GM18870 (cell line): ENCODE results near the gene ACVR2B.
"Not testable (repeated sequence)": the region's sequence is repeated elsewhere in the genome, so short reads cannot be mapped to it uniquely, and the experiment has no call there.

Experiments used
- ATAC-seq: cut with Tn5 transposase; IDR thresholded peaks from one replicate; pipeline ENCODE4 v1.9.1; 2021; ENCODE audit warnings: moderate library complexity; ENCODE audit not compliant: unreplicated experiment

Gene ACVR2B

DNA sequence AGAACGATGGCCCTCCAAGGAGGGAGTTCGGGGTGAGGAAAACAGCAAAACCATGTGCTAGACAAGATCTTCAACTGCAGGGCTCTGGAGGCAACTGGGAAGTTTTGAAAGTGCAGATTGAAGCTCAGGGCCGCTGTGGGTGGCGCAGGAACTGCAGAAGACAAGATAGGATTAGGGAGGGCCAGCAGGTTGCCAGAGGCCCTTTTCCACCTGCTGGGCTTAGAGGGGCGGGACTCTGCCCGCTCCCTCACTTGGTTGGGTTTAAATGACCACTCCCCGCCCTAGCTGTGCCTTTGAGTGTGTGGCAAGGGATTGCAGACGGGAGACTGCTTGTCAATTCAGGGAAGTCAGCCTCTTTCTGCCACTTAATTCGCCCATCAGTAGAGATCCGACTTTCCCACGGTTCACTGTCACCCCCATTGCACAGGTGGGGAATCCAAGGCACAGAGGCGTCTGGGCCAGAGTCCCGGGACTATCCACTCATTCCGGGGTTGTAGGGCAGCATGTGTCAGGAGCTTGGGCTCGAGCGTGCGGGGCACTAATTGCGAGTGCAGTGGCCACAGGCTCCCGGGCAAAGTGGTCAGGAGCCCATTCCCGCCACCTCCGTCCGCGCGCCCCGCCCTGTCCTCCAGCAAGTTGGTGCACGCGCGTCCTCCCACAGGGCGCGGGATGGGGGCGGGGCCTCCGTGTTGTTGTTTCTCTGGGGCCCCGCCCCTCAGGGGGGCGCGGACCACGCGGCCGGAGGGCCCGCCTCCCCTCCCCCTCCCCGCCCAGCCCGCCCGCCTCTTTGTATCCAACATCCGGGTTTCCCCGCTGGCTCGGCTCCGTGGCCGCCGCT, at the start of gene ACVR2B:
Gene ACVR2B (plus strand): TSS at position 816 of the 838 bp plus-strand sequence. CDS start 433 bp downstream, outside the sequence.
- no peak for ATAC-seq

DNA sequence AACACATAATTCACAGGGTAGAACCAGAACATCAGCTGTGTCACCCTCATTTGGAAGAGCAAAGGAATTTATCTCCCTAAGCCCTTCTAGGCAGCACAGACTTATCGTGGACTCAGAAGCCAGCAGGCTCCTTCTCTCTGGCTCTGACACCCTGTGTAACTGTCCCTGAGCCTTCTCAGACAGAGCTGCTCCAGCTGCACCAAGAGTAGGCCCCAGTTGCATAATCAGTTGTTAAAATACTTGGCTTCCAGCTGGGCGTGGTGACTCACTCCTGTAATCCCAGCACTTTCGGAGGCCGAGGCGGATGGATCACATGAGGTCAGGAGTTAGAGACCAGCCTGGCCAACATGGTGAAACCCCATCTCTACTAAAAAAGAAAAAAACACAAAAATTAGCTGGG, 49.4 kb upstream of the ACVR2B start:
- no peak for ATAC-seq

DNA sequence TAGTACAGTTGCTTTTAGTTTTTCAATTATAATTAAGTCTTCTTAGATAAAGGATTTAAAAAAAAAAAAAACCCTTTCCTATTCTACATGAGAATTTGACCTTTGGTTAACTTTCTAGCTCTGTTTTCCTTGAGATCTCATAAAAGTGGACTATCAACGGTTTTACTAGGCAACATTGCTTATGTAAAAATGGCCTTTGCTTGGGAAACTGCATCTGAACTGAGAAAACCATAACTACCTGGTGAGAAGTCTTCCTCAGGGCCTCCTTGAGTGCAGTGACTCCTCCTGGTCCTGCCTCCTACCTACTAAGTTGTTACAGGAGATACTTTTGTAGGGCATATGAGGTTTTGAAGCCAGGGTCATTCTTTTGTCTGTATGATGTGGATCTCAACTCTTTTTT, 42.1 kb upstream of the ACVR2B start:
- ATAC-seq = no peak

DNA sequence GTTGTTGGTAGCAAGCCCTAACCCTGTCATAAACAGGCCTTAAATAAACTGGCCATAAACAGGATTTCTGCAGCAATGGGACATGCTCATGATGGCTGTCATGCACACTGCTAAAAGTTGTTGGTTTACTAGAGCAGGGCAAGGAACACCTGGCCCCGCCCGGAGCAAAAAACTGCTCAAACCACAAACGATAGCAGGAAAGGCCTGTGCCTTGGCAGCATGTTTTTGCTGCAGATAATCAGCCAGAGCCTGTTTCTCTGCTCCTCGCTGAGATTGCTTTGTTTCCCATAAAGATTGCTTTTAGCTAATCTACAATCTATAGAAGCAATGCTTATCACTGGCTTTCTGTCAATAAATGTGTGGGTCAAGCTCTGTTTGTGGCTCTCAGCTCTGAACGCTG, 32.9 kb upstream of the ACVR2B start:
- not testable (repeated sequence) for ATAC-seq

DNA sequence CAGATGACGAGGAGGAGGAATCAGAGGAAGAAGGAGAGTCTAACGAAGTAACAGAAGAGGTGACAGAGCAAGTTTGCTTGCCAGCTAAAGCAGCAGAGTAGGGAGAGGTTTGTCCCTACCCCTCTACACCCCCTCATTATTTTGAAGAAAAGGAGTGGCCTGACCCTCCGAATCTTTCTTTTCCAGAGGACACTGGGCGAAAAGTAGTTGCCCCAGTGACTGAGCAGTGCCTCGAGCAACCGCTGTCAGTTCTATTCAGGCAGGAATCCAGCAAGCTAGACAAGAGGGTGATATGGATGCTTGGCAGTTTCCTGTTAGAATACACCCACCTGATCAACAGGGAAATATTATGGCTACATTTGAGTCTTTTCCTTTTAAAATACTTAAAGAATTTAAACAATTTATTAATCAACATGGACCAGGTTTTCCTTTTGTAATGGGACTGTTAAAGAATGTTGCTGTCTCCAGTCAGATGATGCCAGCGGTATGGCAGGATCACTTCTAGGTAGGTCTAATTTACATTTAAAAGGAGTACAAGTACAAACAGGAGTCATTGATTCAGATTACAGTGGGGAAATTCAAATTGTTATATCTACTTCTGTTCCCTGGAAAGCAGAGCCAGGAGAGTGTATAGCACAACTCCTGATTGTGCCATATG, 31.9 kb upstream of the ACVR2B start:
- ATAC-seq = no peak

DNA sequence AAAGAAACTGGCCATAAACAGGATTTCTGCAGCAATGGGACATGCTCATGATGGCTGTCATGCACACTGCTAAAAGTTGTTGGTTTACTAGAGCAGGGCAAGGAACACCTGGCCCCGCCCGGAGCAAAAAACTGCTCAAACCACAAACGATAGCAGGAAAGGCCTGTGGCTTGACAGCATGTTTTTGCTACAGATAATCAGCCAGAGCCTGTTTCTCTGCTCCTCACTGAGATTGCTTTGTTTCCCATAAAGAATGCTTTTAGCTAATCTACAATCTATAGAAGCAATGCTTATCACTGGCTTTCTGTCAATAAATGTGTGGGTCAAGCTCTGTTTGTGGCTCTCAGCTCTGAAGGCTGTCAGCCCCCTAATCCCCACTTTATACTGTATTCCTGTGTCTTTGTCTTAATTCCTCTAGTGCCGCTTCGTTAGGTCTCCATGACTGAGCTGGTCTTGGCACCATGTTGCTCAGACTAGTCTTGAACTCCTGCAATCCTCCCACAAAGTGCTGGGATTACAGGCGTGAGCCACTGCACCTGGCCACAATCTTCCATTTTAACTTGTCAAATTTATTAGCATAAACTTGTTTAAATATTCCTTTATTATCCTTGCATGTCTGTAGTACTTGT, 26.8 kb upstream of the ACVR2B start:
- not testable (repeated sequence) for ATAC-seq

DNA sequence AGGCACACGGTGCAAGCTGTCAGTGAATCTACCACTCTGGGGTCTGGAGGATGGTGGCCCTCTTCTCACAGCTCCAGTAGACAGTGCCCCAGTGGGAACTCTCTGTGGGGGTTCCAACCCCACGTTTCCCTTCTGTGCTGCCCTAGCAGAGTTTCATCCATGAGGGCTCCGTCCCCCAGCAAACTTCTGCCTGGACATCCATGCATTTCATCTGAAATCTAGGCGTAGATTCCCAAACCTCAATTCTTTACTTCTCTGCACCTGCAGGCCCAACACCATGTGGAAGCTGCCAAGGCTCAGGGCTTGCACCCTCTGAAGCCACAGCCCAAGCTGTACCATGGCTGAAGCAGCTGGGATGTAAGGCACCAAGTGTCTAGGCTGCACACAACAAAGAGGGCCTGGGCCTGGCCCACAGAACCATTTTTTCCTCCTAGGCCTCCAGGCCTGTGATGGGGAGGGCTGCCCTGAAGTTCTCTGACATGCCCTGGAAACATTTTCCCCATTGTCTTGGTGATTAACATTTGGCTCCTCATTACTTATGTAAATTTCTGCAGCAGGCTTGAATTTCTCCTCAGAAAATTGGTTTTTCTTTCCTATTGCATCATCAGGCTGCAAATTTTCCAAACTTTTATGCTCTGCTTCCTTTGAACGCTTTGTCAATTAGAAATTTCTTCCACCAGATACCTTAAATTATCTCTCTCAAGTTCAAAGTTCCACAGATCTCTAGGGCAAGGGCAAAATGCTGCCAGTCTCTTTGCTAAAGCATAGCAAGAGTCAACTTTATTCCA, 20.6 kb upstream of the ACVR2B start:
- ATAC-seq = not testable (repeated sequence)

DNA sequence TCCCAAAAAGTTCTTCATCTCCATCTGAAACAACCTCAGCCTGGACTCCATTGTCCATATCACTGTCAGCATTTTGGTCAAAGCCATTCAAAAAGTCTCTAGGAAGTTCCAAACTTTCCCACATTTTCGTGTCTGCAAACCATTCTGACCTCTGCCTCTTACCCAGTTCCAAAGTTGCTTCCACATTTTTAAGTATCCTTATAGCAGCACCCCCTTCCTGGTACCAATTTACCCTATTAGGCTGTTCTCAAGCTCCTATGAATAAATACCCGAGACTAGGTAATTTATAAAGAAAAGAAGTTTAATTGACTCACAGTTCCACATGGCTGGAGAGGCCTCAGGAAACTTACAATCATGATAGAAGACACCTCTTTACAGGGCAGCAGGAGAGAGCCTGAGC, 20.0 kb upstream of the ACVR2B start:
- not testable (repeated sequence) for ATAC-seq

DNA sequence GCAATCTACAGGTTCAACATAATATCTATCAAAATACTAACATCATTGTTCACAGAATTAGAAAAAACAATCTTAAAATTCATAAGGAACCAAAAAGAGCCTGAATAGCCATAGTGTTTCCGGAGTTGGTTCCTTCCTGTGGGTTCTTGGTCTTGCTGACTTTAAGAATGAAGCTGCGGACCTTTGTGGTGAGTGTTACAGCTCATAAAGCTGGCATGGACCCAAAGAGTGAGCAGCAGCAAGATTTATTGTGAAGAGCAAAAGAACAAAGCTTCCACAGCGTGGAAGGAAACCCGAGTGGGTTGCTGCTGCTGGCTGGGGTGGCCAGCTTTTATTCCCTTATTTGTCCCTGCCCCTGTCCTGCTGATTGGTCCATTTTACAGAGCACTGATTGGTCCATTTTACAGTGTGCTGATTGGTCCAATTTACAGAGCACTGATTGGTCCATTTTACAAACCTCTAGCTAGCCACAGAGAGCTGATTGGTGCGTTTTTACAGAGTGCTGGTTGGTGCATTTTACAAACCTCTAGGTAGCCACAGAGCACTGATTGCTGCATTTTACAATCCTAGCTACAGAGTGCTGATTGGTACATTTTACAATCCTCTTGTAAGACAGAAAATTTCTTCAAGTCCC, 15.1 kb upstream of the ACVR2B start:
- not testable (repeated sequence) for ATAC-seq

DNA sequence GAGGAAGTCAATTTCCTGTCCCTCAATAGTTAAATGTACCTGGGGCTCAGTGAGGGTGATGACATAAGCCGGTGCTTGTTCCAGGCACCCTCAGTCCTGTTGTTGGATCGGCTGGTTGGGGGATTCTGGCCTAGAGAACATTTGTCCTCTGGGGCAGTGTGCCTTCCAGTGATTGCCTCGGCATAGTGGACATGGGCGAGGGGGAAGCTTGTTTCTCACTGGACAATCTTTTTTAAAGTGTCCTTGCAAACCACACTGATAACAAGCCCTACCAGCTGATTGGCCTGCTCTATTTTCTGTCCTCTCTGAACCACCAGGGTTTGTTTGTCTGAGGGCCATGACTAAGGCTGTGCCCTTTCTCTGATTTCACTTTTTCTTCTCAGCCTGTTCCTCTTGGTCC, 10.5 kb upstream of the ACVR2B start:
- not testable (repeated sequence) for ATAC-seq

DNA sequence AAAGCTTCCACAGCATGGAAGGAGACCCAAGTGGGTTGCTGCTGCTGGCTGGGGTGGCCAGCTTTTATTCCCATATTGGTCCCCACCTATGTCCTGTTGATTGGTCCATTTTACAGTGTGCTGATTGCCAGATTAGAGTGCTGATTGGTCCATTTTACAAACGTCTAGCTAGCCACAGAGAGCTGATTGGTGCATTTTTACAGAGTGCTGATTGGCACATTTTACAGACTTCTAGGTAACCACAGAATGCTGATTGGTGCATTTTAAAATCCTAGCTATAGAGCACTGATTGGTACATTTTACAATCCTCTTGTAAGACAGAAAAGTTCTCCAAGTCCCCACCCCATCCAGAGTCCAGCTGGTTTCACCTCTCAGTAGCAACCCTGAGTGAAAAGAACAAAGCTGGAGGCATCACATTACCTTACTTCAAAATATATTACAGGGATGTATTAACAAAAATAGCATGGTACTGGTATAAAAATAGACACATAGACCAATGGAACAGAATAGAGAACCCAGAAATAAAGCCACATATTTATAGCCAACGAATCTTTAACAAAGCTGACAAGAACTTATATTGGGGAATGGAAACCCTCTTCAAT, 7.5 kb upstream of the ACVR2B start:
- ATAC-seq = no peak

DNA sequence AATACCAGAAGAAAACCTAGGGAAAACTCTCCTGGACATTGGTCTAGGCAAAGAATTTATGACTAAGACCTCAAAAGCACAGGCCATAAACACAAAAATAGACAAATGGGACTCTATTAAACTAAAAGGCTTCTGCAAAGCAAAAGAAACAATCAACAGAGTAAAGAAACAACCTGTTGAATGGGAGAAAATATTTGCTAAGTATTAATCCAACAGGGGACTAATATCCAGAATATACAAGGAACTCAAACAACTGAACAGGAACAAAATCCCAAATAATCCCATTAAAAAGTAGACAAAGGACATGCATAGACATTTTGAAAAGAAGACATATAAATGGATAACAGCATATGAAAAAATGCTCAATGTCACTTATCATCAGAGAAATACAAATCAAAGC, 6.9 kb upstream of the ACVR2B start:
- ATAC-seq = no peak

DNA sequence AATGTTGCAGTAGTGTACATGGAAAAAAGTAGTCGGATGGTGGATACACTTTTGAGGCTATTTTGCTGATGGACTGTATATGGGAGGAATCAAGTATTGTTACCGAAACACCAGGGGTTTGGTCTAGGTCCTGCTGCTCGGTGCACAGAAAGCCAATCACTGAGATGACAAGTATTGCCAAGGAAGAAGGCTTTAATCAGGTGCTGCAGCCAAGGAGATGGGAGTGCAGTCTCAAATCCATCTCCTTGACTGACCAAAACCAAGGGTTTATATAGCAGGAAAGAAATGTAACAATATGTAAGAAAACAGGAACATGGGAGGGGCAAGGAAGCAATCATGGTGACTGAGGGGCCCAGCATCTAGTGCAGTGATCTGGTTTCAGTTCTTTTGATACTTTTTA, 2.8 kb upstream of the ACVR2B start:
- no peak for ATAC-seq

DNA sequence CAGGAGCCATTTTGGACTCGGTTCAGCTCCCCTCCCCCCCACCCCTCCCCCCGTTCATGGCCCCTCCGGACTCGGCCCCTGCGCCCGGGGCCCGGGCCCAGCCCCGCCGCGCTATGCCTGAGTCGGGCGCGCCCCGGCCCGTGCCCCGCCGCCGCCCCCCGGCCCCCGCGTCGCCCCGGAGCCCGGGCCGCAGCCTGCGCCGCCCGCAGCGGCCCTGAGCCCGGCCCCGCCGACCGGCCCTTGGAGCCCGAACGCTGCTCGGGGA, 155 bp downstream of the ACVR2B start:
- no peak for ATAC-seq

DNA sequence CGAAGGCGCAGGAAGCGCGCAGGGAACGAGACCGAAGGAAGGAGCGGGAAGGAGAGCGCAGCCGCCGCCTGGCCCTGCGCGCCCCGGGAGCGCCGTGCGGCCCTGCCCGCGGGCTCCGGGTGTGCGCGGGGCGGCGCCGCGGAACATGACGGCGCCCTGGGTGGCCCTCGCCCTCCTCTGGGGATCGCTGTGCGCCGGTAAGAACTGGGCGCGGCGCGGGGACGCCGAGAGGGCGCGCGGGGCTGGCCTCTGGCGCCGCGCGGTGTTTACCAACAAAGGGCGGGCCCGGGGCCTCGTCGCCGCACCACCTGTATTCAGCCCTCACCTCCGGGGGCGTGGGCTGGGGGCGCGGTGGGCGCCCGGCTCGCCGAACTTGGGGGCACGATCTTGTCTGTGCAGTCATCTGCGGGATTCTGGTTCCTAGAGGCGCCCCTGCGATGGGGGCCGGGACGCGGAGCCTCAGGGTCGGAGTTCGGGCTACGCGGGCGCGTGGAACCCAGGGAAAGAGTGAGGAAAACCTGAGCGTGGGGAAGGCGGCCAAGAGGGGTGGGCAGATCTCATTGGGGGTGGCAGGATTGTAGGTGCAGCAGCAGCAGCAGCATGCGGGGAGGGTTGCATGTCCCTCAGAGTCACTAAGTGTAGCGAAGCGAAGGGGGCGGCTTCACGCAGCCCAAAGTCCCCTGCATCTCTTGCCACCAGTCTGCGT, 641 bp downstream of the ACVR2B start:
- ATAC-seq = no peak

DNA sequence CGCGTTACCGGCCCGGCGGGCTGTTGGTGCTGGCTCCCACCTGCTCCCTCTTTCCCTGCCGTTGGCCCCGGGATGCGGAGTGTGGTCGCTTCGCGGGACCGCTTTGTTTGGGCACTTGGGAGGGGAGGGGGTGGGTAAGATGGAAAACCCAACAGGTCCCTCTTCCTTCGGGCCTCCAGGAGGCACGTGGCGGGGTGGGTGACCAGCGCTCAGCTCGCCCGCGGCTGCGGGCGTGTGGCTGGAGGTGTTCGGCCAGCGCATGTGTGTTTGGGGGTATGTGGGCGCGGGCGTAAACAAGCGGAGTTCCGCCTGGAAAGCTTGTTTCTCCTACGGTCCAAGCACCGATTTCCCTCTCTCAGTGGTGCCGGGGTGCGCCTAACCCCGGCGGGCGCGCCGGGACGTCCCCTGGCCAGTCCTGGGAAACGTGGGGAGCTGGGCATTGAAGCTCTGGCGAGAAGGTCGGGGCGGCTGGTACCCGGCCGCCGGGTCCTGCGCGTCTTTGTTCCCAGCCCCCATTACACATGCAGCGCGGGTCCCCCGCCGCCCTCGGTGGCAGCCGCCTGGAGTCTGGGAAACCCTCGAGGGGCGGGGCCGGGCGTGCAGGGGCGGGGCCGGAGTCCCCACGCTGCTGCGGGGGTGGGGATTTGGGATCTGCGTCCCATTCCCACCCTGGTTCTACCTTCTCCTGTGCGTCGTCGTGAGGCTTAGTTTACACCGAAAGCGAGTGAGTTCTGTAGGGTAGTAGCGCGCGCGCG, 1.4 kb downstream of the ACVR2B start:
- no peak for ATAC-seq

DNA sequence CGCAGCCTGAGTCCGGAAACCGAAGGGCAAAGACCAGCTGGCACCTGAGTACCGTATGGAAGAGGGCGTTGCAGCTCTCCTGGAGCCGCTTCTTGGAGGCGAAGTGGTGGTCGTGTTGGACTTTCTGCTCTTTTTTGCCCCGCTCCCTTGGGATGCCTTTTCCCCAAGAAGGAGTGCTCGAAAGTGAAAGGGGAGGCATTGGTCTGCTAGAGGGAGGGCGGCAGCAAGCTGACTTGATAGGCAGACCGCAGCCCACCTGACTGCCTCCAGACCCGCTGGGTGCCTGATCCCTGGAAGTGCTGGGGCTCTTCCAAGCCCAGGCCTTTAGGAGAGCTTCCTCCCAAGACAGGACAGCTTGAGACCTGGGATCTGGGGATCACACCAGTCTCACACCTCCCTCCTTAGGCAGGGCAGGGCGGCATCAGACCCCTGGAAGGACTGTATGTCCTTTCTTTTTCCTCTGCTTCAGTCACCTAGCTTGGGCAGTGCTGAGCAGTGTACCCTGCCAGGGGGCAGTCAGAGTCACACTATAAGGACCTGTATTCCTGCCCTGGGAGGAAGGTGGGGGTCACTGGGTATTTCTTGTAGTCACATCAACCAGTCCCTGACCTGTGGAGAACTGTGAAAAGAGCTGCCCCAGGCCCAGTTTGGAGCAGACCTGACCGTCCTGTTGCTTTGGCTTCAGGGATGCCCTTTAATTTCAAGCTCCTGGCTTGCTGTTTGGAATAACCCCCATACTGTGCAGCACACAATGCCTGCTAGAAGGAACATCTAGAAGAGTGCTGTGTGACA, 2.1 kb downstream of the ACVR2B start:
- ATAC-seq = no peak
